GOT3 (cell line): ENCODE results near the gene SPEF1.

ENCODE experiments used
- DNase-seq: peaks from one replicate; lab custom pipeline; 2025; ENCODE audit warnings: mixed read lengths; lab: John Stamatoyannopoulos, UW

The SPEF1 gene

DNA sequence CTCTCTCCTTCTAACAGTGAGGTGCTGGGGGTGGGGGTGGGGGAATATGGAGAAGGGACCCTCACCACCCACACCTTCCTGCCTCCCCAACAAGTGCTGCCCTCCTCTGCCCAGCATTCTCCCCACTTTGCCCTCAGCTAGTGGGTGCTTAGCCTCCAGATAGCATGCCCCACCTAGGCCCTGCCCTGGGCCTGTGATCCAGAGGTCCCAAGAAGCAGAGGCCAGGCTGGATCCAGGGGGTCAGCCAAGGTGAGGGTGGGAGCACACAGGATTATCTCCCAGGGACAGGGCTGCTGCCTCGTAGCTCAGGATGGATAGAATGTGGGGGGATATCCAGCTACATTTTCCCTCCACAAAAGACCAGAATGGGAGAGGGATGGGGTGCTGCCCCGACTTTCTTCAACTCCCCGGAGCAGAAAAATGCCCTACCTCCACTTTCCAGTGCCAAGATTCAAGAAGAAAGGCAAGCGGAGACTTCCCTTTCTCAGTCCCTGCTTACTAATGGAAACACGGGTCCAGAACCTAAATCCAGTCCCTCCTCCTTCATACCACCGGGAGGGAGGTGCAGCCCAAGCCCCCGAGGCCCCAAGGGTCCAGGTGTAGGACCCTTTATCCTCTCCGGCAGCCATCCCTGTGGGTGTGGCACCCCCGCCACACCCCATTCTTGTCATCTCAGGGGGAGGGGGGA lies 14.7 kb downstream of the SPEF1 start:
- DNase-seq = no peak

DNA sequence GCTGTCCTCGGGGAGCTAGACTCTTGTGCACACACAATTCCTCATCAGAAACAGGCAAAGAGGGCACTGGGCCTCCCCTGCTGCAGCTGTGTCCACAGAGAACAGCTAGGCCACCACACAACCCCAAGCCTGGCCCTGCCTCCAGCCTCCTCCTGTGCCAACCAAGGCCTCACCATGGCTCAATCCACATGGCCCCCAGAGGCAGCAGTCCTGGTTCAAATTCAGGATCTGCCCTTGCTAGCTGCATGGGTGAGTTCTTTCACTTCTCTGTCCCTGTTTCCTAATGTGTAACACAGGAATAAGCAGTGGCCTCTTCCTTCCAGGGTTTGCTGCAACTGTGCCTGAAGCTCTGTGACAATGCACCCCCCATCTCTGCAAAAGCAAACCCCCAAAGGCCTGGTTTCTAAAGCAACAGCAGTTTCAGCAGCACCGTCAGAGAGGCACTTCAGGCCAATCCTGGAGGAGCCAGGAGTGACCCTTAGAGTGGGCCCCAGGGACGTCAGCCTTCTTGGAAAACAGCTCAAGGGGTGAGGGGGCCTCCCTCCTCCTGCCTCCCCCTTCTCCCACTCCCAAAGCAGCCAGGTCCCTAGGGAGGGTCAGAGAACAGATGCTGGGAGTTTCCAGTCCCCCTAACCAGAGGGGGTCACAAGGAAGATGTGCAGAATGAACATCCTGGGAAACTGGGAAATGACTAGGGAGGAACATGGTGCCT lies 15.9 kb downstream of the SPEF1 start:
- DNase-seq = no peak

- DNase-seq = no peak
These were observed 16.6 kb downstream of the SPEF1 start for GRCh38 chr20:3764659-3765058.

GRCh38 chr20:3763671-3764601 lies 17.3 kb downstream of the SPEF1 start:
- DNase-seq = no peak

DNA sequence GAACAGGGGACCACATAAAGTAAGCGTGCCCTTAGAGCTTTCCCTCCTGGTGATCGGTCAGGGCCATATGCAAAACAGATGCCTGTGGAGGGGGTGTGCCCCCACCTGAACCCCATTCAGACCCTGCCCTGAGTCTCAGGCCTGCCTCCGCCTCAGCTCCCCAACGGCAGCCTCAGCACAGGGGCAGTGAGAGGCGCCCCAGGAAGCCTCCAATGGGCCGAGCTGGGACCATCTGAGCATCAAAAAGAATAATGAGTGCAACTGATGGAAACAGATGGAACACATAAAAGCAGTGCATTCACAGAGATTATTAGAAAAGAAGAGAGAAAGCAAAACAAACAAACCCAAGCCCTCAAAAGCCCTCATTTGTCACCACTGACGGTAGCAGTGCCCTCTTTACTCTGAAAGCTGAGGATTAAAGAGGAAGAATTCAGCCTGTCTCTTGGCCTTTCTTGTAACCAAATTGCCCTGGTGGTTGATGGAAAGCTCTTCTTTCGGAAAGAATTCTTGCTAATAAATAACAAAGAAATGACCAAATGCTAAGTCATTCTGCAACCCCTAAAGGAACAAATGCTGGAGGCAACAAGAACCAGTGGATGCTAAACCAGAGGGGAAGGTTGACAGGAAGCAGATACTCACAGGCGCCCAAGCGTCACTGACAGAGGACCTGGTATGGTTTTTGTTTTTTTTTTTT lies 20.4 kb downstream of the SPEF1 start:
- DNase-seq = no peak

DNA sequence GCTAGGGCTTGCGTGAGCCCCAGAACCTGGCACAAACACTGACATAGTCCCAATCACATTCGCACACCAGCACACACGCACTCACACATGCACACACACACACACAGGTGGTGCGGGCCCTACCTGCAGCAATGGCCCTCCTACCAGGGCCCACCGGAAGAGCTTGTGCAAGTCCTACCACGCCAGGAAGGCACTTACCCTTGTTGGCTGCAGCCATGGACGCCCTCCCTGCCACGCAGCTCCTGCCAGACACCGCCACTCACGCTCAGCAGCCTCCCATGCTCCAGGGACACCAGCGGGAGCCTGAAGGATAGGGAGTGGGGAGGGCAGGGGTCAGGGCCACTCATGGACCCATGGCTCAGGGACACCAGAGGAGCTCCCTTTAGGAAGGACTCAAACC lies 21.4 kb downstream of the SPEF1 start:
- DNase-seq = no peak

- DNase-seq = no peak
These were observed 21.9 kb downstream of the SPEF1 start for GRCh38 chr20:3759316-3759823.

- DNase-seq = no peak
These were observed 22.7 kb downstream of the SPEF1 start for GRCh38 chr20:3758566-3758965.

GRCh38 chr20:3757268-3757667 lies 24.0 kb downstream of the SPEF1 start:
- no peak for DNase-seq

GRCh38 chr20:3755814-3756480 lies 25.3 kb downstream of the SPEF1 start:
- DNase-seq = no peak

GRCh38 chr20:3755269-3755668 lies 26.0 kb downstream of the SPEF1 start:
- DNase-seq = no peak

DNA sequence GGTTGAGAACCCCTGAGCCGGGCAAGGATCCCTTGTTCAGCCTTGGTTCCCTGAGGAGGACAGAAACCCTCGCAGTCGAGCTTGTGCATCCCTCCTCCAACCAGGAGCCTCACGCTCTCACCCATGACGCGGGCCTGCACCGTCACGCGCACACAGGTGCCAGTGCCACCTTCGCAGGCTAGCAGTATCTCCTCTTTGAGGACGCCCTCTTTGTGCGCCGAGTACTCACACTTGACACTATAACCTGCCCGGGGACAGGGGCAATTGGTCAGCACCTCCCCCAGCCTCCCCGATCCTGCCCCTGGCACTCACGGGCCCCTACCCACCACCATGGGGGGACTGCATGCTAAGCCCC lies 27.0 kb downstream of the SPEF1 start:
- no peak for DNase-seq

DNA sequence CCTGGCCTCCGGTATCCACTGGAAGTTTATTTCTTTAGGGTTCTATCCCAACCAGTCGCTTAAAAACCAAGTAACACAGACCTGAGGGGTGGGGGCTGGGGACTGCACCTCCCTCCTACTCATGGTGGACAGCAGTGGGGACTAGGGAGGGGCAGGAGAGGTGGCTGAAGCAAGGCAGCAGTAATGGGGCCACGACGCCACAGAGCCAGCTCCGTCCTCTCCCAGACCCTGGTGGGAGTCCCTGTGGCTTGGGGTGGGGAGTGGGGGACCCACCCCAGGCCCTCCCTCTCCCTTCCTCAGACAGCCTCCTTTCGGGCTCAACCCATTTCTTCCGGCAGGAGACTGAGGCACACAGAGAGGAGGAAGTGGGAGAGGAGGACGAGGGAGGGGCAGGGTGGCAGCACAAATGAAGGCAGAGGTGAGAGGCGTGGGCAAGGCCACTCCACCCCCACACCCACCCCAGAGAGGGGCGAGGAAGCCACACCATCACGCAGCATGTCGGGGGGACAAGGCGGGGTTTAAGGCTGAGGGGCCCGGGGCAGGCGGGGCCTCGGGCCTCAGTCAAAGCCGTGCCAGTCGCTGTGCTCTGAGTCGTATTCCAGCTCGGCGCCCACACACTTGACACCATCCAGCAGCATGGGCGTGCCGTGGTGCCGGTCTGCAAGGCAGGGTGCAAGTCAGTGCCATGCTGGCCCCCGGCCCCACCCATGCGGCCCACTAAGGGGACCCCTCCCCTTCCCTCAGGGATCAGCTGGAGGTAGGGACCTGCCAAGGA lies 27.6 kb downstream of the SPEF1 start:
- DNase-seq = no peak

DNA sequence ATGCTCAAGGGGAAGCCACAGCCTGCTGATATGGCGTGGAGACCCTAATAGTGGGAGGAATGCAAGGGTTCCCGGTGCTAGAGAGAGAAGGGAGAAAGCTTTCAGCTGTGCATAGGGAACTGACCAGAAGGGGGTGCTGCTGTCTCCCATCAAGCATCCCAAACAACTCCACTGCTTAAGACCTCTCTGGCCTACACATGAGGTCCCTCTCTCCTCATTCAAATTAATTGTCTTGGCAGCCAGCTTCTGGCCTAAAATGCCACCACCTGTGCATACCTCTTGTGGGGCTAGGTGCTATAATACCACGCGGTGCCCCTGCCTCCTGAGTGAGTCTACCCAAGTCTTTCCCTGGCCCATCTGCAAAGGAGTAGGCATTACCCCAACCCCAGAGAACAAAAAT lies 28.1 kb downstream of the SPEF1 start:
- DNase-seq = no peak

DNA sequence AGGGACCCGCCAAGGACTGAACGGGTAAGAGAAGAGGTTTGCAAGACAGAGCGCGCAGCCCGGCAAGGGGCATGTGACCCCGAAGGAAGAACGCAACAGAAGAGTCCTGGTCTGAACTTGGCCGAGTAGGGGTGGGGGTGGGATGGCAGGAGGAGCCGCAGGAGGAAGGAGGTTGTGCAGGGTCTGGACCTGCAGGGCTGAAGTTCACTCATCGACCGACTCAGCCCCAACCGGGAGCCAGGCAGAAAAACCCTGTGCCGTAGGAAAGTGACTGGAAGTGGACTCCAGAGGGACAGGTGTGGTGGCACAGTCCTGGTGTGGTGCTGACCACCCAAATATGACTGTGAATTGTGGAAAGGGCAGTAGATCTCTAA lies 28.9 kb downstream of the SPEF1 start:
- DNase-seq = no peak

DNA sequence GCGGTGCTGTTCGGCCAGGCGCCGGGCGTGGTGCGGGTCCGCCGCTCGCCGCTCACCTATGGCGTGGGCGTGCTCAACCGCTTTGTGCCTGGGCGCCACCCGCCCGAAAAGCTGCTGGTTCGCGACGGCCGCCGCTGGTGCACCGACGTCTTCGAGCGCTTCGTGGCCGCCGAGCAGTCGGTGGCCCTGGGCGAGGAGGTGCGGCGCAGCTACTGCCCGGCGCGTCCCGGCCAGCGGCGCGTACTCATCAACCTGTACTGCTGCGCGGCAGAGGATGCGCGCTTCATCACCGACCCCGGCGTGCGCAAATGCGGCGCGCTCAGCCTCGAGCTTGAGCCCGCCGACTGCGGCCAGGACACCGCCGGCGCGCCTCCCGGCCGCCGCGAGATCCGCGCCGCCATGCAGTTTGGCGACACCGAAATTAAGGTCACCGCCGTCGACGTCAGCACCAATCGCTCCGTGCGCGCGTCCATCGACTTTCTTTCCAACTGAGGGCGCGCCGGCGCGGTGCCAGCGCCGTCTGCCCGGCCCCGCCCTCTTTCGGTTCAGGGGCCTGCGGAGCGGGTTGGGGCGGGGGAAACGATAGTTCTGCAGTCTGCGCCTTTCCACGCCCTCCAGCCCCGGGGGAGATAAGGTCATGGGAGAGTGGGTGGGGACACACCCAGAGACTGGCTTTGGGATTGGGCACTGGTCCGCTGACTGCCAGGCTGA lies 29.4 kb downstream of the SPEF1 start:
- DNase-seq = no peak

DNA sequence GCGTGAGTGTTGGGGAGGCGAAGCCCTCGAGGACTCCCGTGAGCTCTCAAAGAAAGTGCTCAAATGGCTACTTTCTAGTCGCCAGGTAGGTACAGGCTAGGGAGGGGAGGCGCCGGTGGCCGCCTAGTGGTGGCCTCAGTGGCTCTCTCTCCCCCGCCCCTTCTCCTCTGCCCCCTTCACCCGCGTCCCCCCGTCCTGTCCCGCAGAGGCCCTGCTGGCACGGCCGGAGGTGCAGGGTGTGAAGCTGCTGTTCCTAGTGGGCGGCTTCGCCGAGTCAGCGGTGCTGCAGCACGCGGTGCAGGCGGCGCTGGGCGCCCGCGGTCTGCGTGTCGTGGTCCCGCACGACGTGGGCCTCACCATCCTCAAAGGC lies 30.0 kb downstream of the SPEF1 start:
- DNase-seq = no peak

DNA sequence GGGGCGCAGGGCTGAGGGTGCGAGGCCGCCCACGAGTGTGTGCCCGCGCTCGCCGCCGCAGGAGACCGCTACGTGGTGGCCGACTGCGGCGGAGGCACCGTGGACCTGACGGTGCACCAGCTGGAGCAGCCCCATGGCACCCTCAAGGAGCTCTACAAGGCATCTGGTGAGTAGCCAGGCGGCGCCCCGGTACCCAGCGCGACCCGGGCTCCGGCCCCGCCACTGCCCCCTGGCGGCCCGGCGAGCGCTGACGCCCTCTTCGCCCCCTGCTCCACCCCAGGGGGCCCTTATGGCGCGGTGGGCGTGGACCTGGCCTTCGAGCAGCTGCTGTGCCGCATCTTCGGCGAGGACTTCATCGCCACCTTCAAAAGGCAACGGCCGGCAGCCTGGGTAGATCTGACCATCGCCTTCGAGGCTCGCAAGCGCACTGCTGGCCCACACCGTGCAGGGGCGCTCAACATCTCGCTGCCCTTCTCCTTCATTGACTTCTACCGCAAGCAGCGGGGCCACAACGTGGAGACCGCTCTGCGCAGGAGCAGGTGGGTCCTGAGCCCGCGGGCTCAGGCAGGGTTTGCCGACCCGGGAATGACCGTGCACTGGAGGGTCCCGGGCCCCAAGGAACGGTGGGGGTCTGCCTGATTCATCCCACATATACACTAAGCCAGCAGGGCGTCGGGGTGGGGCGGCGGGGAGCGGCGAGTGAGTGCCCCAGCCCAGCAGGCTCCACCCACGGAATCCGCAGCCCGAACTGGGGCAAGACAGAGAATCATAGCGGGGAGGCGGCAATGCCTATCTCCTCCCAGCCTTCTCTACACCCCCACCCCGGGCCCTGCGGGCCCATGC lies 31.3 kb downstream of the SPEF1 start:
- DNase-seq = no peak

GRCh38 chr20:3749087-3749688 lies 32.1 kb downstream of the SPEF1 start:
- no peak for DNase-seq
